ENCODE results near the gene SARDH. TPM values are rescaled to one million over a fixed set of nuclear protein-coding genes. Genes with fewer than 3 reads are reported as not detected.

The SARDH gene
- total RNA-seq, 1 donor: 0.18 TPM

DNA sequence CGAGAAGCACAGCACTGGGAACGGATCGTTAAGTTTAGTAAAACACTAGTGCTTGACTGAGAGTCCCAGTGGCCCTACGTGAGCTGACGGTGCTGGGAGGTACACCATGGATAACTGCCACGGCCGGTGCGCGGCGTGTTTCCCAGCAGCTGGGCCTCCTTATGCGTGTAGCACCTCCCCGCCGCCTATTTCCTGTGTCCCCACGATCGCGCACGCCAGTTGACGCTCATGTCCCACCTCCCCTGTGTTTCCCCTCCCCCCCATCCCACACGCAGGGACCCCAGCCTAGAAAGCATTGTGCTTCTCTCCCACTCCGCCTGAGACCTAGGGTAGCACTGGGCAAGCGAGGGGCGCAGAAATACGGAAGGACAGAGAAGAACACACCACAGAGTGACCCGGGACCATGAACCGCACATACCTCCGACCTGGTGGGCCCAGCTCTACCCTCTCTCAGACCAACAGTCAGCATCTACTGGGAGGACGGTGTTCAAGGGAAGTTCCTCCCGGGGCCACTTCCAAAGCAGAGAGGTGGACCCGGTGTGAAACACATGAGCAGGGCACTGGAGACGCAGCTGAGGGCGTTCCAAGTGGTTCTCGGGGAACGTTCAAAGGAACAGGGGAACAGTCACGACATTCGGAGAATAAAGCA is 56.4 kb downstream of the SARDH start:
- no peak for DNase-seq (ENCODE audit: low read depth)

DNA sequence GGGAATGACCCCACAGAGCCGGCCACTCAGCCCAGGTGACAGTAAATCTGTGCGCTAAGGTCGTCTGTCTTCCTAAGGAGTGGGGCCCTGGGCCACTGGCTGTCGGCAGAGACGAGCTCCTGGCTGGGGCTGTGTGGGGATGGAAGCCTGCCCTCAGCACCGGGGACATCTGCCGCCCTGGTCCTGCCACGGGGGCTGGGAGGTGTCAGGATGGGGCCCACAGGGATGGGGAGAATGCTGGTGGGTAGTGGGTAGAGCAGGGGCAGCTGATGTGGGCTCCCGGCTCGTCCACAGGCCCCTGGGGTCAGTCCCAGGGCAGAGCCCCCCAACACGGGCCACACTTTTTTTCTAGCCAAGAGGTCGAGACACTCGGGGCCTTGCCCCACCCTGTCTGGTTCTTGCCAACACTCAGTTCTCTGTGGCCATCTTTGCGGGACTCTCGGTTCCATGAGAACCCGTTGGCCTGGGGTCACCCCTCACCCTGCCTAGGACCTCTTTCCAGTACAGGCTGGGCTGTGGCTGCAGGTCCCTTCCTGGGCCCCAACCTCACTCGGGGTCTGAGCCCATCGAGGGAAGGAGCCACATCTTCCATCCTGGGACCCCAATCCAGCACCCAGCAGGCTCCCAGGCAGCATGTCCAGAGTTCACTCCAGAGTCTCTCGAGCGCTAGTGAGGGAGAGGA is 57.0 kb downstream of the SARDH start:
- H3K4me3 ChIP-seq (ENCODE audit: low read depth, low read length): no peak overlapping the region
- TF ChIP-seq, protein P1, sequence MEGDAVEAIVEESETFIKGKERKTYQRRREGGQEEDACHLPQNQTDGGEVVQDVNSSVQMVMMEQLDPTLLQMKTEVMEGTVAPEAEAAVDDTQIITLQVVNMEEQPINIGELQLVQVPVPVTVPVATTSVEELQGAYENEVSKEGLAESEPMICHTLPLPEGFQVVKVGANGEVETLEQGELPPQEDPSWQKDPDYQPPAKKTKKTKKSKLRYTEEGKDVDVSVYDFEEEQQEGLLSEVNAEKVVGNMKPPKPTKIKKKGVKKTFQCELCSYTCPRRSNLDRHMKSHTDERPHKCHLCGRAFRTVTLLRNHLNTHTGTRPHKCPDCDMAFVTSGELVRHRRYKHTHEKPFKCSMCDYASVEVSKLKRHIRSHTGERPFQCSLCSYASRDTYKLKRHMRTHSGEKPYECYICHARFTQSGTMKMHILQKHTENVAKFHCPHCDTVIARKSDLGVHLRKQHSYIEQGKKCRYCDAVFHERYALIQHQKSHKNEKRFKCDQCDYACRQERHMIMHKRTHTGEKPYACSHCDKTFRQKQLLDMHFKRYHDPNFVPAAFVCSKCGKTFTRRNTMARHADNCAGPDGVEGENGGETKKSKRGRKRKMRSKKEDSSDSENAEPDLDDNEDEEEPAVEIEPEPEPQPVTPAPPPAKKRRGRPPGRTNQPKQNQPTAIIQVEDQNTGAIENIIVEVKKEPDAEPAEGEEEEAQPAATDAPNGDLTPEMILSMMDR (IDR thresholded peaks at IDR 0.05; ENCODE audit: insufficient read depth, low read length): no peak
- DNase-seq (ENCODE audit: low read depth): no peak

More for the DNA sequence above, 56.4 kb downstream of the SARDH start:
- TF ChIP-seq, protein P1 (IDR thresholded peaks at IDR 0.05; ENCODE audit: insufficient read depth, low read length): no peak
- no peak overlapping the region for H3K4me3 ChIP-seq (ENCODE audit: low read depth, low read length)

DNA sequence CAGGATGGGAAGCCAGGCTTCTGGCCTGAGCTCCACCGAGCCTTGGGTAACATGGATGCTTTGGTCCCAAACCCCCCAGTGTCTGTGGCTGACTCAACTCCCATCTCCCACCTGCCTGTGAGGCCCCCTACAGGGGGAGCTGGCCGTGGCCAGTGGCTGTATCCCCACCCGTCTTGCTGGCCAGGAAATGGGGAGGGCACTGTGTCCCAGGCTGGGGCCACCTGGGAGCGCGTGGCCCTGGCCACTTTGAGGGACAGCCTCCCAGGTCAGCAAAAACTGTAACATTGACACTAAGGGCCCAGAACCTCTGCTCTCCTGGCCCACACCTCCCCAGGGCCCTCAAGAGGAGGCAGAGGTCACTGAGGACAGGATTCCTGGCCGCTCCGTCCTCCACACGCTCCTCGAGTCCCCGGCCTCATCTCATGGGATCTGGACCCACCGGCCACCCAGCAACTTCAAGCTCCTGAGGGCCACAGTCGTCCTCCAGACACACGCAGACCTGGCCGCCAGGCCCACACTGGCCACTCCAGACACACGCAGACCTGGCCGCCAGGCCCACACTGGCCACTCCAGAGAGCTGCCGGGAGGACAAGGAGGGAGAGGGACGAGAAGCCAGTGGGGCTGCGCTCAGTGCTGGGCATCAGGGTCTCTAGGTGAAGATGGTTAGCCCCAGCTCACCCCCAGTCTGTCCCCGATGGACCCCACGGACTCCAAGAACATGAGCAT is 57.7 kb downstream of the SARDH start:
- TF ChIP-seq, protein P1 (IDR thresholded peaks at IDR 0.05; ENCODE audit: insufficient read depth, low read length): no peak

DNA sequence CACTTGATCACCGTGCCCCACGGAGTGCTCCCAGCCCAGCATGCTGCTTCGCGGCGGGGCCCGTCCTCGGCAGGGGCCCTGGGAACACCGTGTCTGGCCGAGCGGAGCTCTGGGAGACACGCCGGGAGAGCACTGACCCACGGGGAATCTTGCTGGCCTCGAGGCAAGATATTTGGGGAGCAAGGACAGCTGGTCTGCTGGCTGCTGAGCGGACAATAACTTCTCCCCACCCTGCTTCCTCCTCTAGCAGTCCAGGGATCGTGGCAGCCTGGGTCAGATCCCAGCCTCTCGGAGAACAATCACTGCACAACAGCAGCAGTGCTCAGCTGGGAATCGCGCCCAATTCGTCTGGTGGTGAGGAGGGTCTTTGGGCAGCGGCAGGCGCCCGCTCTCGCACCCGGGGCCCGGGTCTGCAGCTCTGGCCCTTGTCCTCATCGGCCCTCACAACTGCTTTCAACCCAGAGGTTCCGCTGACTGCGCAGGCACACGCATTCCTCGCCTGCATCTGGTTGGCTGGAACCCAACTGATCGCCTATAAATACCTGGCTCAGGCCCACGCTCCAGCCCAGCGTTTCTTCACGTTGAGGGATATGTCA is 58.6 kb downstream of the SARDH start:
- H3K4me3 ChIP-seq (ENCODE audit: low read depth, low read length): no peak overlapping the region
- TF ChIP-seq, protein P1 (IDR thresholded peaks at IDR 0.05; ENCODE audit: insufficient read depth, low read length): no peak
- DNase-seq (ENCODE audit: low read depth): no peak

More for the DNA sequence above, 57.7 kb downstream of the SARDH start:
- no peak for DNase-seq (ENCODE audit: low read depth)
- H3K4me3 ChIP-seq (ENCODE audit: low read depth, low read length): no peak overlapping the region

DNA sequence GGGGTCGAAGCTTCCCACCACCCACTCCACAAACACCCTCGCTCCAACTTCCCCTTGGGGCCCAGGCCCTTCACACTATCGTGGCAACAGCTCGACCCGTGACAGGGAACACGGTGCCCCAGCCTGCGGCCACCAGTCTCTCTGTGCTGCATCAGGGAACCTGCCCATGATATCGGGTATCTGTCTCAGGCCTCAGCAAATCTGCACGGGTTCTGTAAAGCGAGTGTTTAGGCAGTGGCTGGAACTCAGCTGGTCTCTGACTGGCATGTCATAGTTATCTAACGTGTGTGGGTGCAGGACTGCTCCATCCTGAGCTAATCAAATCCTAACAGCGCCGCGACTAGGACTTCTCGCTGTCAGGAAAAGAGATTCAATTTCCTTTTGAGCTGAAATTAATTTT is 59.1 kb downstream of the SARDH start:
- no peak for DNase-seq (ENCODE audit: low read depth)
- no peak overlapping the region for H3K4me3 ChIP-seq (ENCODE audit: low read depth, low read length)
- TF ChIP-seq, protein P1 (IDR thresholded peaks at IDR 0.05; ENCODE audit: insufficient read depth, low read length): no peak

DNA sequence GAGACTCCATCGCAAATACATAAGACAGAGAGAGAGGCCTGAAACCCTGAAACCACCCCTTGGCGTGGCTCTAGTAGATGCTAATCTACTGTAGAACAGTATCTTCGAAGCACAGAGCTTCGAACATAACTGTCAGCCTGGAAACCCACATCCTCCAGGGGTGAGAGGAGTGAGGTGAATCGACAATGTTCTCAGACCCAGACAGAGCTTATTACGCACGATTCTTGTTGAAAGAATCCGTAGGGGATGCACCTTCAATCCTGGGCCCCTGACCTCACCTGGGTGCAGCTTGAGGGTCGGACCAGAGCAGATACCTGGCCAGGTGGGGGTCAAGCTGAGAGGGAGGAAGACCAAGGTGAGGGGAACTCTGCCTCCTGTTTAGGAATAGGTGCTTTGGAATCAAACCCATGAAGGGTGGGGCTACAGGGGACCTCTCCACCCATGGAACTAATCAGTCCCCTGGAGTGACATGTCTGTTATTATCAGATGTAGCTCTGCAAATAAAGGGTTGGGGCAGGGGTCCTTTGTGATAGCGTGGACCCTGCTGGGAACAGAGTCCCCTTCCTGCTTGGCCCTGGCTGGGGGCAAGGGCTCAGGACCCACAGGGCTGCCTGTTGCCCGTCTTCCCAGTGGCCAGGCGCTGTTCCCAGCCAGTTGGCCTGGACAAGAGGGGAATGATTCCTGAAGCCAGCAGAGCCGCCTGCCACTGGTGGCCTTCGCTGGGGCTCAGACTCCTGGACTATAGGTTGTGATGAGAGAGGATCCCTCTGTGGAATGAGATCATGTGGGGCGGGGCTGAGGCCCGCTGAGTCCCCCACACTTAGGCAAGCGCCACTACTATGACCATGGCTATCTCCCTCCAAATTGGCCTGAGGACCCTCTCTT is 60.8 kb downstream of the SARDH start:
- no peak for DNase-seq (ENCODE audit: low read depth)
- TF ChIP-seq, protein P1 (IDR thresholded peaks at IDR 0.05; ENCODE audit: insufficient read depth, low read length): no peak
- no peak overlapping the region for H3K4me3 ChIP-seq (ENCODE audit: low read depth, low read length)
